ENCODE measurements around the gene PRCC. TPM values are rescaled to one million over a fixed set of nuclear protein-coding genes. Genes with fewer than 3 reads are reported as not detected.

PRCC gene
- total and polyA plus RNA-seq, 2 of the 13 experiments (the other 11 are each of a cell fraction or from before 2014, with no cell fraction given), result 24.2 to 40.5 TPM

DNA sequence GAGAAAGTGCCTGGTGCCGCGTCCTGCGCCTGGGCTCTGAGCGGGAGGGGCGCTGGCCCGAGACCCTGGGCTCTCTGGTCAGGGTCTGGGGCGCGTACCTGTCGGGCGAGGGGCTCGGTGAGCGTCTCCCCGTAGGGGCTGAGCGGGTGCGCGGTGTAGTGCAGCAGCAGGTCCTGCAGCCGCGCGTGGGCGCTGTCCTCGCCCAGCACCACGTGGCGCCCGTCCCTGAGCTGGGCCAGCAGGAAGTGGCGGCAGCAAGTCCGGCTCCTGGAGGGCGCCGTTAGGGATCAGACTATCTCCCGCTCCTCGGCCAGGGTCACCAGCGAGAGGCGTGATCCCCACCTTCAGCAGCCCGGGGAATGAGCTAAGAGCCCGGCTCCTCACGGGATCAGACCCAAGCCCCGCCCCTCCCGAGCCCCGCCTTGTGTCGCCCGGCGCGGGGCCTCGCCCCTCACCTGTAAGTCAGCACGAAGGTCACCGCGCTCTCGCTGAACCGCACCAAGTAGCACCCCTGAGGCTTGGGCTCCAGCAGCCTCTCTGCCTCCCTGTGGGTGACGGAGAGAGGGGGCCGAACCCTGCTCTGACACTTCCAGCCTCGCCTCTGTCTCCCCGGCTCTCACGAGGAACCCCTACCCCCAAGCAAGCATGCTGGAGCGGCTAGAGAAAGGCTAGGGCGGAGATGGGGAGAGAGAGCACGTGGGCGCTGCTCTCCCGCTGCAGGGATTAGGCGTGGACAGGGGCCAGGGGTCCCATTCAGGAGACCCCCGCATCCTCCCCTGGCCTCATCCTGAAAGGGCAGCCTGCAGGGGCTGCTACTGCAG lies 46.6 kb downstream of the PRCC start (continued):
- TF ChIP-seq PCBP2 (optimal IDR thresholded peaks at IDR 0.05; ENCODE audit: low read depth, low read length, poor library complexity, severe bottlenecking) (no peak), MTF2 (CRISPR knock-in tag; IDR thresholded peaks at IDR 0.05; ENCODE audit: borderline replicate concordance) (no peak; the same call in 1 of the 2 replicates), TBX2 (CRISPR knock-in tag; IDR thresholded peaks at IDR 0.05; ENCODE audit: borderline replicate concordance) (peak; percentile 91), HCFC1 (IDR thresholded peaks at IDR 0.05; ENCODE audit: low read depth, low read length) (no peak), ZSCAN31 (CRISPR knock-in tag; IDR thresholded peaks at IDR 0.05; ENCODE audit: low read depth) (no peak; the same call in 1 of the 2 replicates), ATRX (CRISPR knock-in tag; IDR thresholded peaks at IDR 0.05; ENCODE audit: borderline replicate concordance) (no peak), ZNF839 (CRISPR knock-in tag; IDR thresholded peaks at IDR 0.05; ENCODE audit: borderline replicate concordance) (no peak), ETV6 (CRISPR knock-in tag; conservative IDR thresholded peaks at IDR 0.05) (no peak), SRSF1 (optimal IDR thresholded peaks at IDR 0.05; ENCODE audit: low read depth, low read length) (no peak), MEIS1 (CRISPR knock-in tag; IDR thresholded peaks at IDR 0.05; ENCODE audit: borderline replicate concordance) (peak; percentile 85; the same call in 1 of the 2 replicates), ZNF713 (CRISPR knock-in tag; IDR thresholded peaks at IDR 0.05) (peak; percentile 66; the same call in 1 of the 2 replicates), TEAD3 (CRISPR knock-in tag; optimal IDR thresholded peaks at IDR 0.05; ENCODE audit: borderline replicate concordance) (peak; percentile 67), ZNF761 (CRISPR knock-in tag; conservative IDR thresholded peaks at IDR 0.05) (peak; percentile 94)
- TF ChIP-seq, protein P1, sequence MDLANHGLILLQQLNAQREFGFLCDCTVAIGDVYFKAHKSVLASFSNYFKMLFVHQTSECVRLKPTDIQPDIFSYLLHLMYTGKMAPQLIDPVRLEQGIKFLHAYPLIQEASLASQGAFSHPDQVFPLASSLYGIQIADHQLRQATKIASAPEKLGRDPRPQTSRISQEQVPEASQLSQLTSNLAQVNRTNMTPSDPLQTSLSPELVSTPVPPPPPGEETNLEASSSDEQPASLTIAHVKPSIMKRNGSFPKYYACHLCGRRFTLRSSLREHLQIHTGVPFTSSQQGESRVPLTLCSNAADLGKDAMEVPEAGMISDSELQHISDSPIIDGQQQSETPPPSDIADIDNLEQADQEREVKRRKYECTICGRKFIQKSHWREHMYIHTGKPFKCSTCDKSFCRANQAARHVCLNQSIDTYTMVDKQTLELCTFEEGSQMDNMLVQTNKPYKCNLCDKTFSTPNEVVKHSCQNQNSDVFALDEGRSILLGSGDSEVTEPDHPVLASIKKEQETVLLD (CRISPR knock-in tag; IDR thresholded peaks at IDR 0.05; ENCODE audit: low read depth), result no peak
- TF ChIP-seq, protein P2, sequence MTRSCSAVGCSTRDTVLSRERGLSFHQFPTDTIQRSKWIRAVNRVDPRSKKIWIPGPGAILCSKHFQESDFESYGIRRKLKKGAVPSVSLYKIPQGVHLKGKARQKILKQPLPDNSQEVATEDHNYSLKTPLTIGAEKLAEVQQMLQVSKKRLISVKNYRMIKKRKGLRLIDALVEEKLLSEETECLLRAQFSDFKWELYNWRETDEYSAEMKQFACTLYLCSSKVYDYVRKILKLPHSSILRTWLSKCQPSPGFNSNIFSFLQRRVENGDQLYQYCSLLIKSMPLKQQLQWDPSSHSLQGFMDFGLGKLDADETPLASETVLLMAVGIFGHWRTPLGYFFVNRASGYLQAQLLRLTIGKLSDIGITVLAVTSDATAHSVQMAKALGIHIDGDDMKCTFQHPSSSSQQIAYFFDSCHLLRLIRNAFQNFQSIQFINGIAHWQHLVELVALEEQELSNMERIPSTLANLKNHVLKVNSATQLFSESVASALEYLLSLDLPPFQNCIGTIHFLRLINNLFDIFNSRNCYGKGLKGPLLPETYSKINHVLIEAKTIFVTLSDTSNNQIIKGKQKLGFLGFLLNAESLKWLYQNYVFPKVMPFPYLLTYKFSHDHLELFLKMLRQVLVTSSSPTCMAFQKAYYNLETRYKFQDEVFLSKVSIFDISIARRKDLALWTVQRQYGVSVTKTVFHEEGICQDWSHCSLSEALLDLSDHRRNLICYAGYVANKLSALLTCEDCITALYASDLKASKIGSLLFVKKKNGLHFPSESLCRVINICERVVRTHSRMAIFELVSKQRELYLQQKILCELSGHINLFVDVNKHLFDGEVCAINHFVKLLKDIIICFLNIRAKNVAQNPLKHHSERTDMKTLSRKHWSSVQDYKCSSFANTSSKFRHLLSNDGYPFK (CRISPR knock-in tag; IDR thresholded peaks at IDR 0.05; ENCODE audit: borderline replicate concordance), result peak; percentile 85
- TF ChIP-seq, protein P3, sequence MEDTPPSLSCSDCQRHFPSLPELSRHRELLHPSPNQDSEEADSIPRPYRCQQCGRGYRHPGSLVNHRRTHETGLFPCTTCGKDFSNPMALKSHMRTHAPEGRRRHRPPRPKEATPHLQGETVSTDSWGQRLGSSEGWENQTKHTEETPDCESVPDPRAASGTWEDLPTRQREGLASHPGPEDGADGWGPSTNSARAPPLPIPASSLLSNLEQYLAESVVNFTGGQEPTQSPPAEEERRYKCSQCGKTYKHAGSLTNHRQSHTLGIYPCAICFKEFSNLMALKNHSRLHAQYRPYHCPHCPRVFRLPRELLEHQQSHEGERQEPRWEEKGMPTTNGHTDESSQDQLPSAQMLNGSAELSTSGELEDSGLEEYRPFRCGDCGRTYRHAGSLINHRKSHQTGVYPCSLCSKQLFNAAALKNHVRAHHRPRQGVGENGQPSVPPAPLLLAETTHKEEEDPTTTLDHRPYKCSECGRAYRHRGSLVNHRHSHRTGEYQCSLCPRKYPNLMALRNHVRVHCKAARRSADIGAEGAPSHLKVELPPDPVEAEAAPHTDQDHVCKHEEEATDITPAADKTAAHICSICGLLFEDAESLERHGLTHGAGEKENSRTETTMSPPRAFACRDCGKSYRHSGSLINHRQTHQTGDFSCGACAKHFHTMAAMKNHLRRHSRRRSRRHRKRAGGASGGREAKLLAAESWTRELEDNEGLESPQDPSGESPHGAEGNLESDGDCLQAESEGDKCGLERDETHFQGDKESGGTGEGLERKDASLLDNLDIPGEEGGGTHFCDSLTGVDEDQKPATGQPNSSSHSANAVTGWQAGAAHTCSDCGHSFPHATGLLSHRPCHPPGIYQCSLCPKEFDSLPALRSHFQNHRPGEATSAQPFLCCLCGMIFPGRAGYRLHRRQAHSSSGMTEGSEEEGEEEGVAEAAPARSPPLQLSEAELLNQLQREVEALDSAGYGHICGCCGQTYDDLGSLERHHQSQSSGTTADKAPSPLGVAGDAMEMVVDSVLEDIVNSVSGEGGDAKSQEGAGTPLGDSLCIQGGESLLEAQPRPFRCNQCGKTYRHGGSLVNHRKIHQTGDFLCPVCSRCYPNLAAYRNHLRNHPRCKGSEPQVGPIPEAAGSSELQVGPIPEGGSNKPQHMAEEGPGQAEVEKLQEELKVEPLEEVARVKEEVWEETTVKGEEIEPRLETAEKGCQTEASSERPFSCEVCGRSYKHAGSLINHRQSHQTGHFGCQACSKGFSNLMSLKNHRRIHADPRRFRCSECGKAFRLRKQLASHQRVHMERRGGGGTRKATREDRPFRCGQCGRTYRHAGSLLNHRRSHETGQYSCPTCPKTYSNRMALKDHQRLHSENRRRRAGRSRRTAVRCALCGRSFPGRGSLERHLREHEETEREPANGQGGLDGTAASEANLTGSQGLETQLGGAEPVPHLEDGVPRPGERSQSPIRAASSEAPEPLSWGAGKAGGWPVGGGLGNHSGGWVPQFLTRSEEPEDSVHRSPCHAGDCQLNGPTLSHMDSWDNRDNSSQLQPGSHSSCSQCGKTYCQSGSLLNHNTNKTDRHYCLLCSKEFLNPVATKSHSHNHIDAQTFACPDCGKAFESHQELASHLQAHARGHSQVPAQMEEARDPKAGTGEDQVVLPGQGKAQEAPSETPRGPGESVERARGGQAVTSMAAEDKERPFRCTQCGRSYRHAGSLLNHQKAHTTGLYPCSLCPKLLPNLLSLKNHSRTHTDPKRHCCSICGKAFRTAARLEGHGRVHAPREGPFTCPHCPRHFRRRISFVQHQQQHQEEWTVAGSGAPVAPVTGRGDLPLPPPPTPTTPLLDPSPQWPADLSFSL (CRISPR knock-in tag; IDR thresholded peaks at IDR 0.05), result peak; percentile 18; the same call in 1 of the 2 replicates
